MM.1S (cell line): ENCODE measurements around the gene ECSIT.

Source experiments
- CTCF ChIP-seq: fragments of 300-600 bp; sonication (generic); IDR thresholded peaks from 2 replicates; pipeline ENCODE4 v1.5.1; 2016; ENCODE audit warnings: antibody characterized with exemption, low read length, mixed read lengths
- EZH2 ChIP-seq: fragments of 300-600 bp; sonication (generic); optimal IDR thresholded peaks from 2 replicates; pipeline ENCODE3; 2017; ENCODE audit warnings: low read depth, mild to moderate bottlenecking, antibody characterized with exemption, low read length, mixed read lengths
- EZH2phosphoT487 ChIP-seq: fragments of 300-600 bp; sonication (generic); IDR thresholded peaks from 2 replicates; pipeline ENCODE4 v1.6.1; 2018; ENCODE audit warnings: antibody characterized with exemption, low read length

GRCh38 chr19:11534948-11535347, 6.0 kb upstream of the ECSIT start:
- TF ChIP-seq CTCF (no peak), EZH2 (no peak), EZH2phosphoT487 (no peak)
